Measurements from ENCODE around the gene TMPRSS12.
"Not testable (repeated sequence)": the region's sequence is repeated elsewhere in the genome, so short reads cannot be mapped to it uniquely, and the experiment has no call there.

TMPRSS12 gene

DNA sequence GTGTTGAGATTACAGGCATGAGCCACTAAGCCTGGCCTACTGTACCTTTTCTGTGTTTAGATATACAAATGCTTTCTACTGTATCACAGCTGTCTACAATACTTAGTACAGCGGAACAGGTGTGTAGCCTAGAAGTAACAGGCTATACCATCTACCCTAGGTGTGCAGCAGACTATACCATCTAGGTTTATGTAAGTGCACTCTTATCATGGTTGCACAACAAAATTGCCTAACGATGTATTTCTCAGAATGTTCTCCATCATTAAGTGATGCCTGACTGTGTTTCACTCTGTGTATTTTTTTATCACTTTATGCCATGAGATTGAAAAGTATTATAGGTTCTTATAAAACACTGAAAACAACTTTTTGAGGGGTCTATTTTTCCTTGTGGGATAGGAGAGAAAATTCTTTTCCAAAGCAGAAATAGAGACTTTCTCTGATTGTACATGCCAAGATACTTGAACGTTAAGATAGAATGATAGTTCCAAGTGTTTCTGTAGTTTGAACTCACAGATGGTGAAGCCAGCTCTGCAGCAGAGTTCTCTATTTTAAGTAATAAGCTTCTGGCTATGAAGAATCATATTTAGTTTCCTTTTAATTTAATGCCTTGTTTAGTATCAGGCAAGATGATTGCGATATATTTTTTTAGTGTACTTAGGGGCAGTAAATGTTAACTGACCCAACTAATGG is 17.0 kb downstream of the TMPRSS12 start:
- DNase-seq, result no peak

DNA sequence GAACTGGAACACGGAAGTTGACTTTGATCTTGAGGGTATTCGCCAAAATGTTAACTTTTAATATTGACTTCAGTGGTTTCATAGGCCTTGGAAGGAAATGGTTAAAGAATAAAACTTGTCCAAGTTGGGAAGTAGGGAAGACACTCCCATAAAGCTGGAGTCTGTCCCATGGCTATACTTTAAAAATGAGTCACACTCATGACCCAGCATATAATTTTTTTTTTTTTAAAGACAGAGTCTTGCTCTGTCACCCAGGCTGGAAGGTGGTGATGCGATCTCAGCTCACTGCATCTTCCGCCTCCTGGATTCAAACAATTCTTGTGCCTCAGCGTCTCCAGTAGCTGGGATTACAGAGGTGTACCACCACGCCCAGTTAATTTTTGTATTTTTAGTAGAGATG is 19.6 kb downstream of the TMPRSS12 start:
- DNase-seq, result no peak

DNA sequence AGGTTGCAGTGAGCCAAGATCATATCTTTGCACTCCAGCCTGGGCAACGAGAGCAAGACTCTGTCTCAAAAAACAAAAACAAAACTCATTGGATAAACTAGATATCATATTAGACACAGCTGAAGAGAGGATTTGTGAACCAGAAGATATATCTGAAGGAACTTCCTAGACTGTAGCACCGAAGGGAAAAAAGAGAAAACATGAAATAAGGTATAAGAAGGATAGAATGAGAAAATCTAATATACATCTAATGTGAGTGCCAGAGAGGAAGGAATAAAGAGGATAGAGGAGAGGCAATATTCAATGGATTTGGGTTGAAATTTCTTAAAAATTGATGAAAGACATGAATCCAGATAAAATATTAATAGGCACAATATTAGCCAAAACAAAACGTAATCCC is 22.5 kb downstream of the TMPRSS12 start:
- DNase-seq, result no peak

DNA sequence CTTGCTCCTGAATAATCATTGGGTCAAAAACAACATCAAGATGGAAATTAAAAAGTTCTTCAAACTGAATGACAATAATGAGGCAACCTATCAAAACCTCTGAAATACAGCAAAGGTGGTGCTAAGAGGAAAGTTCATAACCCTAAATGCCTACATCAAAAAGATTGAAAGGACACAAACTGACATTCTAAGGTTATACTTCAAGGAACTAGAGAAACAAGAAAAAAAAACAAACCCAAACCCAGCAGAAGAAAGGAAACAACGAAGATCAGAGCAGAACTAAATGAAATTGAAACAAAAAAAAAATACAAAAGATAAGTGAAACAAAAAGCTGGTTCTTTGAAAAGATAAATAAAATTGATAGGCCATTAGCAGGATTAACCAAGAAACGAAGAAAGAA is 26.2 kb downstream of the TMPRSS12 start:
- DNase-seq, result not testable (repeated sequence)

DNA sequence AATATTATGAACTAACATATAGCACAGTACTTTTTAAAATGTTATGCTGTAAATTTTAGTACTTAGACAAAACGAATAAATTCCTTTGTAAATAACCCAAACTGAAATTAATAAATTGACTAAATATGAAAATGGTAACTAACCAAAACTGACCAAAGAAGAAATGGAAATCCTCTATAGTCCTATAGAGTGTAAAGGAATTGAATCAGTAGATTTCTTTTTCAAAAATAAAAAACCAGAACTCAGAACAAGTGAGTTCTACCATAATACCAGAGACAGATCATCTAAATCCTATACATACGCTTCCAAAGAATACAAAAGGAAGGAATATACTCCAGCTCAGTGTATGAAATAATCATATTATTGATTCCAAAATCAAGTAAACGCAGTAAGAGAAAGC is 39.8 kb downstream of the TMPRSS12 start:
- DNase-seq, result no peak

DNA sequence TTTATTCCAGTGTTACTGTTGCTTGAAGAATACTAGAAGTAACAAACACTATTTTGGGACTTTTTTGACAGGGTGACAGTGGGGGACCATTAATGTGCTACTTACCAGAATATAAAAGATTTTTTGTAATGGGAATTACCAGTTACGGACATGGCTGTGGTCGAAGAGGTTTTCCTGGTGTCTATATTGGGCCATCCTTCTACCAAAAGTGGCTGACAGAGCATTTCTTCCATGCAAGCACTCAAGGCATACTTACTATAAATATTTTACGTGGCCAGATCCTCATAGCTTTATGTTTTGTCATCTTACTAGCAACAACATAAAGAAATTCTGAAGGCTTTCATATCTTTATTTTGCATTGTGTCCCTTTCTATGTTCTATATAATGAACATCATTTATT is 44.5 kb downstream of the TMPRSS12 start:
- no peak for DNase-seq

DNA sequence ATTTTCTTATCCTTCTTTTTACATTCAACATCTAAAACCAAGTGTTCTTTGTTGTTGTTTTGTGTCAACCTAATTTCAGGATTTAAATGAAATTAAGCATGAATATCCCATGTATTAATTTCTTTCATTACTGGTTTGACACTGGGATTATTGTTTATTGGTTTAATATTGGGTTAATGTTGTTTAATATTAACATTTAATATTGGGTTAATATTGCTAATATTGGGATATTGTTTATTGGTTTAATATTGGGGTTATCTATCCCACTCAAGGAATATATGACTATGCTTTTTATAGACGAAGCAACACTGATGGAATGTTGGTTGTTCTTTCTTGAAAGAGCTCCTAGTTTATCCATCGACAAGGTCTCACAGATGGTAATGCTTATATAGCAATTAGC is 45.9 kb downstream of the TMPRSS12 start:
- no peak for DNase-seq

DNA sequence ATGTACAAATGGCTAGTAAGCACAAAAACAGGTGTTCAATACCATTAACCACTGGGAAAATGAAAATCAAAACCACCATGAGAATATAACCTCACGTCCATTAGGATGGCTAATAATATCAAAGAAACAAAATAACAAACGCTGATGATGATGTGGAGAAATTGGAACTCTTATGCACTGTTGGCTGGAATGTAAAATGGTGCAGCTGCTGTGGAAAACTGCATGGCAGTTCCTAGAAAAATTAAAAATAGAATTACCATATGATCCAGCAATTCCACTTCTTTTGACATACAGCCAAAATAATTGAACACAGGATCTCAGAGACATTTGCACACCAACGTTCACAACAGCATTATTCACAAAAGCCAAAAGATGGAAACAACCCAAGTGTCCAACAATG is 51.5 kb downstream of the TMPRSS12 start:
- DNase-seq, result no peak

DNA sequence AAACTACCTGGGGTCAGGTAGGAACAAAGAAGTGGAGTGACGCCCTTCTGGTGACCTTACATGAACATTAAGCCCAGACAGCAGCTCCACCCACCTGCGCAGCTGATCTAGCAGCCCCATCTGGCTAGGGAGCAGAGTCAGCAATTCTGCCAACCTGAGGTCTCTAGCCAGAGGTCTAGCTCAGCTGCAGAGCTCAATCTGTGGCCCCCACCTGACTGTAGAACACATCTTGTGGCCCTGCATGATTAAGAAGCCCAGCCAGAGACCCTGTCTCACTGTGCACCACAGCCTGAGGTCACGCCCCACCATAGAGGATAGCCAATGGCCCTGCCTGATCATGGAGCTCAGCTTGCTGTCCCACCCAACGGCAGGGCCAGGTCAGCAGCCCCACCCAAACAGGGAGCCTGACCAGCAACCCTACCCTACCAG is 59.0 kb downstream of the TMPRSS12 start:
- no peak for DNase-seq

DNA sequence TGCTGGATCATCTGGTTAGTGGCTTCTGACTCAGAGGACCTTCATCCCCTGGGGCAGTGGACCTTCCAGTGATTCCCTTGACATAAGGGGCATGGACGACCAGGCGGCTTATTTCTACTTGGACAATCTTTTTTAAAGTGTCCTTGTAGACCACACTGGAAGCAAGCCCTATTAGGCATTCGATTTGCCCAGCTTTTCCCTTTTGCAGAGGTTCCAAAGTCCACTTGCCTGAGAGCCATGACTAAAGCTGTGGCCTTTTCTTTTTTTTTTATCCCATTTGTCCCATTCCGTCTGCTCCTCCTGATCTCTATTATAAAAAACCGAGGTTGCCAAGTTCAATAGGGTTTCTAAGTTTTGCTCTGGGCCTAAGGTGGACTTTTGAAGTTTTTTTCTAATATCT is 65.8 kb downstream of the TMPRSS12 start:
- DNase-seq, result not testable (repeated sequence)

DNA sequence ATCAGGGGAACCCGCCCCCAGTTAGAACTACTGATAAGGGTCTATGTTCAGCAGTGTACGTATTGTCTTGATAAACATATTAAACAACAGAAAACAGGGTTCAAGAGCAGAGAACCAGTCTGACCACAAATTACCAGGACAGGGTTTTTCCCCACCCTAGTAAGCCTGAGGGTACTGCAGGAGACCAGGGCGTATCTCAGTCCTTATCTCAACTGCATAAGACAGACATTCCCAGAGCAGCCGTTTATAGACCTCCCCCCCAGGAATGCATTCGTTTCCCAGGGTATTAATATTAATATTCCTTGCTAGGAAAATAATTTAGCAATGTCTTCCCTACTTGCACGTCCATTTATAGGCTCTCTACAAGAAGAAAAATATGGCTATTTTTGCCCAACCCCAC is 69.6 kb downstream of the TMPRSS12 start:
- not testable (repeated sequence) for DNase-seq

DNA sequence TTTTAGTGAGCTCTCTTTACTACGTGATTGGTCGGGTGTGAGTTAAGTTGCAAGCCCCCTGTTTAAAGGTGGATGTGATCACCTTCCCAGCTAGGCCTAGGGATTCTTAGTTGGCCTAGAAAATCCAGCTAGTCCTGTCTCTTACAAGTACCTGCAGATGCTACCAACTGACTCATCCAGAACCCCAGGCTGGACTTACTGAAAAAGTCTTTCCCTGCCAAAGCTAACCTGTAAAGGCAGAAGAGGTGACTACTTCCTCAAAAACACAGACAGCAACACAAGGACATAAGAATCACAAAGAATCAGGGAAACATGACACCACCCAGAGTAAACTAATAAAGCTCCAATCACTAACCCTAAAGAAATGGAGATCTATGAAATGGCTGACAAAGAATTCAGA is 70.5 kb downstream of the TMPRSS12 start:
- DNase-seq, result no peak

DNA sequence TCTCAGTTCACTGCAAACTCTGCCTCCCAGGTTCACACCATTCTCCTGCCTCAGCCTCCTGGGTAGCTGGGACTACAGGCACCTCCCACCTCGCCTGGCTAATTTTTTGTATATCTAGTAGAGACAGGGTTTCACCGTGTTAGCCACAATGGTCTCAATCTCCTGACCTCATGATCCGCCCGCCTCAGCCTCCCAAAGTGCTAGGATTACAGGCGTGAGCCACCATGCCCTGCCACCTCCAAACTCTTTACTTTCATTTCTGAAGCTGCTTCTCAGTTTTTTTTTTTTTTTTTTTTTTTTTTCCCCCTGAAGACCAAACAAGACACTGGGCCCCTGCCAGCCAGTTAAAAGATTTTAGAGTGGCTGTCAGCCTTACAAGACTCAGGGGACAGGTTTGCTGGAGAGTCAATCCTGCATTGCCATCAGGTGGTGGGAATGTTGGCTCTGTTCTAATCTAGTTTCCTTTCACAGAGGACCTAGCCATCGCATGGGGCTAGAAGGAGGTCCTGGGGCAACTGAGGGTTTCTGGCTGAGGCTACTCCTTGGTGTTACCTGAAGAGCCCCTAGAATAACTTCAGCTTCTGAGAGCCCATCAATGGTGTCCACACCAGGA is 72.3 kb downstream of the TMPRSS12 start:
- DNase-seq, result no peak

DNA sequence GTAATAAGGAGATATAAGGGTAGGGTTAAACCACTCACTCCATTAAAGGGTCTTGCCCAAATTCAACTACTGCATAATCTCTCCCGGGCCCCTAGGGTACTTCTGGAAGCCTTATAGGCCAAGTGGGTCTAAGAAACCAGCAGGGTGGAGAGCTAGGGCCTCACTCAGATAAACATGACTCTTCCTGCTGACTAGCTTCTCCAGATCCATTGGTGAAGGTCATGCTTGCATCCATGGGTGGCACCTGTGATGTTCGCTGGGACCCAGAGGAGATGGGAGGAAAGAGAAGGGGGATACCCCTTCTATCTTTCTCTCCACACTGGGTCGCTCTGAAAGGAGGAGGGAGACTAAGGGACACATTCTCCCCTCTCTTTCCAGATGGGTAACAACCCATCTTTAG is 73.6 kb downstream of the TMPRSS12 start:
- DNase-seq, result no peak

DNA sequence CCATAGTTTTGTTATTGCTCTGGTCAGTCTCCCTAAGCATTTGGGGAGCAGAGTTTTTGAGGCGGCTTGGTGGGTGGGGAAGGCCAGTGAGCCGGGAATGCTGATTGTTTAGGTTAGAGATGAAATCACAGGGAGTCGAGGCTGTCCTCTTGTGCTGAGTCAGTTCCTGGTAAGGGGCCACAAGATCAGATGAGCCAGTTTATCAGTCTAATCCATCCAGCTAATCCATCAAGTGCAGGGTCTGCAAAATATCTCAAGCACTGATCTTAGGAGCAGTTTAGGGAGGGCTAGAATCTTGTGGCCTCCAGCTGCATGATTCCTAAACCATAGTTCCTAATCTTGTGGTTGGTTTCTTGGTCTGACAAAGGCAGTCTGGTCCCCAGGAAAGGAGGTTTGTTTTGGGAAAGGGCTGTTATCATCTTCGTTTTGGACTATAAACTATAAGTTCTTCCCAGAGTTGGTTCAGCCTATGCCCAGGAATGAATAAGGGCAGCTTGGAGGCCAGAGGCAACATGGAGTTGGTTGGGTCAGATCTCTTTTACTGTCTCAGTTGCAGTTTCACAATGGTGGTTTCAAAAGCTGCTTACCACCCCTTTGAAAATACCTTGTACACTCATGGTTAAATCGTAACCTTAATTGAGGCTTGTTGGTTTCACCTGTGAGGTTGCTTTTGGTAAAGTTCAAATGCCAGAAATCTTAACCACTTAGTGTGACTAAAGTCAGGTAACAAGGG is 76.0 kb downstream of the TMPRSS12 start:
- no peak for DNase-seq

DNA sequence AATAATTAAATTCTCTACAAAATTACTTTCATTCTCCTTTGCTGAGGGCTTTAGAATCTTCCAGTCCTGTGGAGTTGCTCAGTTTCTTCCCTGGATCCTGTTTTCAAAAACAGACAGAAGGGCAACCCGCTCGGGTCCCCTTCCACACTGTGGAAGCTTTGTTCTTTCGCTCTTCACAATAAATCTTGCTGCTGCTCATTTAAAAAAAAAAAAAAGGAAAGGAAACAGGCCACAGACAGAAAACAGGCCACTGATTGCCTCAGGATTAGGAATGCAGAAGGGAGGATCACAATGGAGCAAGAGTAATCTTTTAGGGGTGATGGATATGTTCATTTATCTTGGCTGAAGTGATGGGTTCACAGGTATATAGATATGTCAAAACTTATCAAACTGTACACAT is 80.1 kb downstream of the TMPRSS12 start:
- no peak for DNase-seq

DNA sequence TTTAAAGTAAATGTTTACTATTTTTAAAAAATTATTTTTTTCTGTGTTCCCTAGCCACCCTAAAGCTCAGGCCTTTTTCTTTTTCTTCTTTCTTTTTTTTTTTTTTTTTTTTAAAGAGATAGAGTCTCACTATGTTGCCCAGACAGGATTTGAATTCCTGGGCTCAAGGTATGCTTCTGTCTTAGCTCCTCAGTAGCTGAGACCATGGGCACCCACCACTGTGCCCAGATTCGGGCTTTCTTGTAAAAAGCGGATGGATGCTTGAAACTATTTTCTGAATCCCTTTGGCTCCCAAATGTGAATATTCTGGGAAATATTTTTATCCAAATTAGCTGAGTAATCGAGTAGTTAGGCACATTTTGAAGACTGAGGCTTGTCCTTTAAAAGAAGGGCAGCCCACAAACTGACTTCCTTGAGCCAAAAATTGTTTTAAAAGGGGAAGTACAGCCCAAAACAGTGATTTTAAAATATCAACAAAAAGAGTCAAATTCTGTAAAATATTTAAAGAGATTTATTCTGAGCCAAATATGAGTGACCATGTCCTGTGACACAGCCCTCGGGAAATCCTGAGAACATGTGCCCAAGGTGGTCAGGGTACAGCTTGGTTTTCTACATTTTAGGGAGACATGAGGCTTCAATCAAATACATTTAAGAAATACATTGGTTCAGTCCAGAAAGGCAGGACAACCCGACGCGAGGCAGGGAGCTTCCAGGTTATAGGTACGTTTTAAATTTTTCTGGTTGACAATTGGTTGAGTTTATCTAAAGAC is 80.8 kb downstream of the TMPRSS12 start:
- no peak for DNase-seq

DNA sequence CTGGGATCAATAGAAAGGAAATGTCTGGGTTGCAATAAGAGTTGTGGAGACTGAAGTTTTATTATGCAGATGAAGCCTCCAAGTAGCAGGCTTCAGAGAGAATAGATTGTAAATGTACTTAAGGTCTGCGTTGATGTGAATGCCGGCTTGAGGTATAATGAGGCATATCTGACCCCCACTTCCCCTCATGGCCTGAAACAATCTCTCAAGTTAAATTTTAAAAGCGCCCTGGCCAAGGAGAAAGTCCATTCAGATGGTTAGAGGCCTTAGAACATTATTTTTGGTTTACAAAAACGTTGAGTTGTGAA is 81.4 kb downstream of the TMPRSS12 start:
- no peak for DNase-seq

DNA sequence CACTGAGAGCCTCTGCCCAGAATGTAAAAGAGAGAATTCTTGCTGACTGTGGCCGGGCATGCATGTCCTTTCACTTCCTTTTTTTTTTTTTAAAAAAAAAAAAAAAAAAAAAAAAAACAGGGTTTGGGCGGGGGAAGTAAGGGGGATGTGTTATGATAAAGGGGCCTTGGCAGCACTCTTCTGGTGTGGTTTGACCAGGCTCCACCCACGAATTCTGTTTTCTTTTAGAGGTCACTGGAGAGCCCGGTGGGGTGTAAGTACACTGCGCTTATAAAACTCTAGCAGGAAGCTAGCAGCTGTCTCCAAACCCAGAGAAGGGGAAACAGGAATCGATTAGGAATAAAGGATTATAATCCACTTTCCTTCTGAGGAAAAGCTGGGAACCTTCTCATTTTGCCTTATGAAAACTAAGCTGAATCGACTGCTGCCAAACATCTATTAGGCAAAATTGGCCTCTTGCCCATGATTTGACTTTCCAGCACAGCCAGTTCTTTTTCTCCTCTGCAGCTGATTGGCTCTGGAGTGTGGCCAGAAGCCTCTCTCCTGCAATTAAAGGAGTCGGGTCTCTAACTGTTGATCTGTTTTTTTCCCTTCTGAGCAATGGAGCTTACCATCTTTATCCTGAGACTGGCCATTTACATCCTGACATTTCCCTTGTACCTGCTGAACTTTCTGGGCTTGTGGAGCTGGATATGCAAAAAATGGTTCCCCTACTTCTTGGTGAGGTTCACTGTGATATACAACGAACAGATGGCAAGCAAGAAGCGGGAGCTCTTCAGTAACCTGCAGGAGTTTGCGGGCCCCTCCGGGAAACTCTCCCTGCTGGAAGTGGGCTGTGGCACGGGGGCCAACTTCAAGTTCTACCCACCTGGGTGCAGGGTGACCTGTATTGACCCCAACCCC is 82.0 kb downstream of the TMPRSS12 start:
- DNase-seq, result no peak

DNA sequence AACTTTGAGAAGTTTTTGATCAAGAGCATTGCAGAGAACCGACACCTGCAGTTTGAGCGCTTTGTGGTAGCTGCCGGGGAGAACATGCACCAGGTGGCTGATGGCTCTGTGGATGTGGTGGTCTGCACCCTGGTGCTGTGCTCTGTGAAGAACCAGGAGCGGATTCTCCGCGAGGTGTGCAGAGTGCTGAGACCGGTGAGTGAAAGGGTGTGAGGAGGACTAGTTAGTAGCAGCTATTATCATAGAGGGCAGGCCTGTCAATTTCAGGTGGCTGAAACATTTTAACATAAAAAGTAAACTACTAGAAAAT is 82.6 kb downstream of the TMPRSS12 start:
- no peak for DNase-seq

DNA sequence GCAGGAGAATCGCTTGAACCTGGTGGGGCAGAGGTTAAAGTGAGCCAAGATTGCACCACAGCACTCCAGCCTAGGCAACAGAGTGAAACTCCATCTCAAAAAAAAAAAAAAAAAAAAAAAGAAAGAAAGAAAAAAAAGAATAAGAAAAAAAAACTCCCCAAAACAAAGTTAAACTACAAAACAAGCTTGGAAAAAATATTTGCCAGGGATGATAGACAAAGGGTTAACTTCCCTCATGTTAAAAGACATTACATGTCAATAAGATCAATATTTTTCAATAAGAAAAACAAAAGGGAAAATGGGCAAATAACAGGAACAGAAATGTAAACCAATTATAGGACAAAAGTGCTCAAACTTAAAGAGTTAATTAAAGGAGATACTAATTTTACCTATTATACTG is 83.2 kb downstream of the TMPRSS12 start:
- no peak for DNase-seq

DNA sequence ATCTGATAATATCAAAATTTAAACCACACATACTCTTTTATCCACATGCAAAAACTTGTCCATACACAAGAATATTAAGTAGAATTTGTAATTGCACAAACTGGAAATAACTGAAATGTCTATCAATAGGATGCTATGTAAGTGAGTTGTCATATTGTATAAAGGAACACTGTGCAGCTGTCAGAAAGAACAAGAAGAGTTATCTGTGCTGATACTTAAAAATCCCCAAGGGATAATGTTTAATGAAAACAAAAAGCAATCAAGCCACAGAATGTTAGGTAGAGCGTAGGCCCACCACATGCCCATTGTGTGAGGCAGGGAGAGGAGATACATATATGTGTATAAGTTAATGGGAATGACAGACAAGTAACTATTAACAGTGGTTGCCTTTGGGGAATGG is 83.7 kb downstream of the TMPRSS12 start:
- no peak for DNase-seq

DNA sequence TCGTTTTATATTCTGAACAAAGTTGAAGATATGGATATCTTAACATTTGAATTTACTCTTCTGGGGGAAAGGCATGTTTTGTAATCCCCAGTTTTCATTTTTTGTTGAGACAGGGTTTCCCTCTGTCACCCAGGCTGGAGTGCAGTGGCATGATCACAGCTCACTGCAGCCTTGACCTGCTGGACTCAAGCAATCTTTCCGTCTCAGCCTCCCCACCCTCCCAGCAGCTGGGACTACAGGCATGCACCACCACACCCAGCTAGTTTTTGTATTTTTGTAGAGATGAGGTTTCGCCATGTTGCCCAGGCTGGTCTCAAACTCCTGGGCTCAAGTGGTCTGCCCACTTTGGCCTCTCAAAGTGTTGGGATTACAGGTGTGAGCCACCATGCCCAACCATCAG is 84.2 kb downstream of the TMPRSS12 start:
- DNase-seq, result not testable (repeated sequence)
